ENCODE measurements around the gene PAOX.

GRCh38 chr10:133339708-133340380, 39.2 kb upstream of the PAOX start:
- TF ChIP-seq ZNF223 (tag by site-specific recombination; IDR thresholded peaks at IDR 0.05) (no peak), ZNF112 (tag by site-specific recombination; IDR thresholded peaks at IDR 0.05) (no peak), MYNN (tag by site-specific recombination; IDR thresholded peaks at IDR 0.05; ENCODE audit: borderline replicate concordance) (no peak), ZBTB17 (tag by site-specific recombination; IDR thresholded peaks at IDR 0.05) (no peak)
- TF ChIP-seq, protein P1, sequence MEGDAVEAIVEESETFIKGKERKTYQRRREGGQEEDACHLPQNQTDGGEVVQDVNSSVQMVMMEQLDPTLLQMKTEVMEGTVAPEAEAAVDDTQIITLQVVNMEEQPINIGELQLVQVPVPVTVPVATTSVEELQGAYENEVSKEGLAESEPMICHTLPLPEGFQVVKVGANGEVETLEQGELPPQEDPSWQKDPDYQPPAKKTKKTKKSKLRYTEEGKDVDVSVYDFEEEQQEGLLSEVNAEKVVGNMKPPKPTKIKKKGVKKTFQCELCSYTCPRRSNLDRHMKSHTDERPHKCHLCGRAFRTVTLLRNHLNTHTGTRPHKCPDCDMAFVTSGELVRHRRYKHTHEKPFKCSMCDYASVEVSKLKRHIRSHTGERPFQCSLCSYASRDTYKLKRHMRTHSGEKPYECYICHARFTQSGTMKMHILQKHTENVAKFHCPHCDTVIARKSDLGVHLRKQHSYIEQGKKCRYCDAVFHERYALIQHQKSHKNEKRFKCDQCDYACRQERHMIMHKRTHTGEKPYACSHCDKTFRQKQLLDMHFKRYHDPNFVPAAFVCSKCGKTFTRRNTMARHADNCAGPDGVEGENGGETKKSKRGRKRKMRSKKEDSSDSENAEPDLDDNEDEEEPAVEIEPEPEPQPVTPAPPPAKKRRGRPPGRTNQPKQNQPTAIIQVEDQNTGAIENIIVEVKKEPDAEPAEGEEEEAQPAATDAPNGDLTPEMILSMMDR (tag by site-specific recombination; IDR thresholded peaks at IDR 0.05) = no peak

Measured in HEK293 (cell line).